Astrocyte (in vitro differentiated cells and primary cell): ENCODE data around the gene IARS1. TPM values are rescaled to one million over a fixed set of nuclear protein-coding genes. Genes with fewer than 3 reads are reported as not detected.

Source experiments
- DNase-seq: peaks from one replicate; pipeline ENCODE4 v3.0.0-alpha.2; 2010; ENCODE audit warnings: low read depth
- FAIRE-seq: peaks from 2 replicates; lab custom pipeline; 2011; peaks lifted over from hg19 to GRCh38; lab: Jason Lieb, UNC
- H2AFZ ChIP-seq: 2 replicates; pipeline ENCODE4 v1.6.0; 2012; ENCODE audit warnings: low read depth, low read length, inconsistent platforms
- H3K27ac ChIP-seq: 2 replicates; pipeline ENCODE4 v1.5.1; 2011; ENCODE audit warnings: low read depth, low read length, inconsistent platforms
- H3K27me3 ChIP-seq: 2 replicates; pipeline ENCODE4 v1.6.0; 2011; ENCODE audit warnings: low read length, inconsistent platforms; ENCODE audit not compliant: insufficient read depth
- H3K36me3 ChIP-seq: 2 replicates; pipeline ENCODE4 v1.5.1; 2011; ENCODE audit warnings: low read length, inconsistent platforms; ENCODE audit not compliant: insufficient read depth
- H3K4me1 ChIP-seq: 2 replicates; pipeline ENCODE4 v1.5.1; 2011; ENCODE audit warnings: low read length, inconsistent platforms; ENCODE audit not compliant: insufficient read depth
- H3K4me2 ChIP-seq: 2 replicates; pipeline ENCODE4 v1.6.0; 2012; ENCODE audit warnings: low read length, inconsistent platforms
- H3K4me3 ChIP-seq: 2 replicates; pipeline ENCODE4 v1.5.1; 2011; ENCODE audit warnings: low read depth, mild to moderate bottlenecking, low read length, inconsistent platforms; ENCODE audit not compliant: insufficient read depth
- H3K79me2 ChIP-seq: 2 replicates; pipeline ENCODE4 v1.6.0; 2012; ENCODE audit warnings: mild to moderate bottlenecking, low read length, inconsistent platforms; ENCODE audit not compliant: insufficient read depth
- H3K9ac ChIP-seq: 2 replicates; pipeline ENCODE4 v1.6.0; 2012; ENCODE audit warnings: mild to moderate bottlenecking, low read length, inconsistent platforms
- H3K9me3 ChIP-seq: 2 replicates; pipeline ENCODE4 v1.5.1; 2012; ENCODE audit warnings: low read depth, mild to moderate bottlenecking, low read length, inconsistent platforms; ENCODE audit not compliant: insufficient read depth
- H4K20me1 ChIP-seq: 2 replicates; pipeline ENCODE4 v1.6.0; 2012; ENCODE audit warnings: low read length, inconsistent platforms; ENCODE audit not compliant: insufficient read depth
- H3K27ac Mint-ChIP-seq: one replicate; pipeline ENCODE4 v1.8.0; 2021; ENCODE audit warnings: mild to moderate bottlenecking, mixed read lengths; ENCODE audit not compliant: unreplicated experiment
- H3K27me3 Mint-ChIP-seq: one replicate; pipeline ENCODE4 v1.8.0; 2021; ENCODE audit warnings: low read depth, mixed read lengths; ENCODE audit not compliant: unreplicated experiment
- H3K36me3 Mint-ChIP-seq: one replicate; pipeline ENCODE4 v1.8.0; 2021; ENCODE audit warnings: low read depth, mixed read lengths; ENCODE audit not compliant: unreplicated experiment
- H3K4me1 Mint-ChIP-seq: one replicate; pipeline ENCODE4 v1.8.0; 2021; ENCODE audit warnings: low read depth, mixed read lengths; ENCODE audit not compliant: unreplicated experiment
- H3K4me3 Mint-ChIP-seq: one replicate; pipeline ENCODE4 v1.8.0; 2021; ENCODE audit warnings: mild to moderate bottlenecking, moderate library complexity, mixed read lengths; ENCODE audit not compliant: unreplicated experiment
- H3K9me3 Mint-ChIP-seq: one replicate; pipeline ENCODE4 v1.8.0; 2021; ENCODE audit warnings: mild to moderate bottlenecking, mixed read lengths; ENCODE audit not compliant: unreplicated experiment
- EZH2 ChIP-seq: IDR thresholded peaks from 2 replicates; pipeline ENCODE4 v1.6.1; 2012; ENCODE audit warnings: mild to moderate bottlenecking, low read length, inconsistent platforms; ENCODE audit not compliant: insufficient read depth
- total RNA-seq: library from RNA; stranded (reverse); gene quantifications from 2 replicates; pipeline ENCODE4 v1.2.1, GENCODE V29; 2021
- TF ChIP-seq, protein P1 (sequence below): IDR thresholded peaks from 2 replicates; pipeline ENCODE4 v1.5.1; 2011; ENCODE audit warnings: low read depth, mild to moderate bottlenecking, inconsistent platforms, low read length, moderate library complexity; ENCODE audit not compliant: insufficient read depth

Gene IARS1
- total RNA-seq, 1 donor from 2014 or later: 226 TPM

DNA sequence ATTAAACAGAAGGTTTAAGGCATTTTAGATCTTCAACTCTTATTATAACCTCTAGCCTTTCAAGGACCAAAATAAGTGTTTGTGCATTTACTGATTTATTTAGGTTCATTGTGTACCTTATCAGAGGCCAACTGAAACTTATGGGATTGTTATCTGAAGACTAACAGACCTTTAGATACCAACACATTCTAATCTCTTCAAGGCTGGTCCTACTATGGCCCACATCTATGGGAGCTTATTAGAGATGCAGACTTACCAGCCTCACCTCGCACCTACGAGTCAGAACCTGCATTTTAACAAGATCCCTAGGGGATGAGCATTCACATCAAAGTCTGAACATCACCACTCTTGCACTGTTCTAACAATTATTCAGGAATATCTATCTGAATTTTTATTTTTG, 1.9 kb downstream of the IARS1 start:
- H2AFZ ChIP-seq: no peak overlapping the region
- FAIRE-seq (no peak), DNase-seq (no peak)
- no peak overlapping the region for H3K27ac ChIP-seq
- H3K79me2 ChIP-seq: peaks cover 69% of the 10 kb centered on the region
- H3K9me3 ChIP-seq: no peaks in the 10 kb centered on the region
- Mint-ChIP-seq H3K36me3 (peaks cover 8% of the 10 kb centered on the region), H3K4me3 (peak overlapping the region; percentile 93), H3K9me3 (no peaks in the 10 kb centered on the region), H3K27ac (no peak overlapping the region), H3K4me1 (peaks cover 27% of the 10 kb centered on the region), H3K27me3 (no peaks in the 10 kb centered on the region)
- TF ChIP-seq EZH2: no peak
- TF ChIP-seq, protein P1, sequence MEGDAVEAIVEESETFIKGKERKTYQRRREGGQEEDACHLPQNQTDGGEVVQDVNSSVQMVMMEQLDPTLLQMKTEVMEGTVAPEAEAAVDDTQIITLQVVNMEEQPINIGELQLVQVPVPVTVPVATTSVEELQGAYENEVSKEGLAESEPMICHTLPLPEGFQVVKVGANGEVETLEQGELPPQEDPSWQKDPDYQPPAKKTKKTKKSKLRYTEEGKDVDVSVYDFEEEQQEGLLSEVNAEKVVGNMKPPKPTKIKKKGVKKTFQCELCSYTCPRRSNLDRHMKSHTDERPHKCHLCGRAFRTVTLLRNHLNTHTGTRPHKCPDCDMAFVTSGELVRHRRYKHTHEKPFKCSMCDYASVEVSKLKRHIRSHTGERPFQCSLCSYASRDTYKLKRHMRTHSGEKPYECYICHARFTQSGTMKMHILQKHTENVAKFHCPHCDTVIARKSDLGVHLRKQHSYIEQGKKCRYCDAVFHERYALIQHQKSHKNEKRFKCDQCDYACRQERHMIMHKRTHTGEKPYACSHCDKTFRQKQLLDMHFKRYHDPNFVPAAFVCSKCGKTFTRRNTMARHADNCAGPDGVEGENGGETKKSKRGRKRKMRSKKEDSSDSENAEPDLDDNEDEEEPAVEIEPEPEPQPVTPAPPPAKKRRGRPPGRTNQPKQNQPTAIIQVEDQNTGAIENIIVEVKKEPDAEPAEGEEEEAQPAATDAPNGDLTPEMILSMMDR: no peak
- peaks cover 19% of the 10 kb centered on the region for H3K4me1 ChIP-seq
- H3K27me3 ChIP-seq: no peaks in the 10 kb centered on the region
- peaks cover 28% of the 10 kb centered on the region for H3K36me3 ChIP-seq
- H3K4me2 ChIP-seq: peak overlapping the region; percentile 79
- peak overlapping the region; percentile 91 for H3K4me3 ChIP-seq
- H3K9ac ChIP-seq: no peak overlapping the region
- H4K20me1 ChIP-seq: peaks cover 31% of the 10 kb centered on the region

DNA sequence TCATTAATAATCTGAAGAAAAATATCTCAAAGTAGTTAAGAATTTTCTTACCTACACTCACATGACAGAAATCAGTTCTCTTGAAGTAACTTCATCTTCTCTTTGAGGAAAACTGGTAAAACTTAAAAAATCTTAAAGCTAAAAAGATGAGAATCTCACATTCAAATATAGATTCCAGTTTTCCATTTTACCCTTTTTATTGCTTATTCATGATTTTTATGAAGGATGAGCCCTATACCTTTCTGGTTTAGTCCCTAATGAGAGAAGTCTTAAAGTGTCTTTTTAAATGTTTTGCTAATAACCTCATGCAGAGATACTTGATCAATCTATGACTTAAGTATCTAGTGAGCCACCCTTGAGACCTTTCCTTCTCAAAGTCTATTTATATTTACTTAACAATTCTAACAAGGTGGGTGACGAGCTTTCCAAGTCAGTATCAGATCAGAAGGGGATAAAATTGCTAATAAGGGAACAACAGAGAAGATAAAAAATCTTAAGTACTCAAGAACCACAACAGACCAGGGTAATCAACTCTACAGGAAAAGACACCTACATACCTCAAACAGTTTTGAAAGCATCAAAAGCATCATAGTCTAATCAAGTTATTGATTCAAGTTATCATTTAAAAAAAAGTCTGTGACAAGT, 2.6 kb downstream of the IARS1 start:
- Mint-ChIP-seq H3K27ac (no peak overlapping the region), H3K27me3 (no peaks in the 10 kb centered on the region), H3K4me1 (peaks cover 27% of the 10 kb centered on the region), H3K36me3 (peaks cover 8% of the 10 kb centered on the region), H3K4me3 (peak overlapping the region; percentile 93), H3K9me3 (no peaks in the 10 kb centered on the region)
- H3K4me2 ChIP-seq: peak overlapping the region; percentile 79
- peaks cover 28% of the 10 kb centered on the region for H3K36me3 ChIP-seq
- no peak for DNase-seq
- H3K27me3 ChIP-seq: no peaks in the 10 kb centered on the region
- no peak overlapping the region for H3K27ac ChIP-seq
- FAIRE-seq: no peak
- no peak for TF ChIP-seq EZH2
- TF ChIP-seq, protein P1: no peak
- H3K9ac ChIP-seq: no peak overlapping the region
- H3K4me1 ChIP-seq: peaks cover 19% of the 10 kb centered on the region
- no peaks in the 10 kb centered on the region for H3K9me3 ChIP-seq
- H4K20me1 ChIP-seq: peaks cover 31% of the 10 kb centered on the region
- no peak overlapping the region for H2AFZ ChIP-seq
- H3K4me3 ChIP-seq: no peak overlapping the region
- peaks cover 76% of the 10 kb centered on the region for H3K79me2 ChIP-seq

DNA sequence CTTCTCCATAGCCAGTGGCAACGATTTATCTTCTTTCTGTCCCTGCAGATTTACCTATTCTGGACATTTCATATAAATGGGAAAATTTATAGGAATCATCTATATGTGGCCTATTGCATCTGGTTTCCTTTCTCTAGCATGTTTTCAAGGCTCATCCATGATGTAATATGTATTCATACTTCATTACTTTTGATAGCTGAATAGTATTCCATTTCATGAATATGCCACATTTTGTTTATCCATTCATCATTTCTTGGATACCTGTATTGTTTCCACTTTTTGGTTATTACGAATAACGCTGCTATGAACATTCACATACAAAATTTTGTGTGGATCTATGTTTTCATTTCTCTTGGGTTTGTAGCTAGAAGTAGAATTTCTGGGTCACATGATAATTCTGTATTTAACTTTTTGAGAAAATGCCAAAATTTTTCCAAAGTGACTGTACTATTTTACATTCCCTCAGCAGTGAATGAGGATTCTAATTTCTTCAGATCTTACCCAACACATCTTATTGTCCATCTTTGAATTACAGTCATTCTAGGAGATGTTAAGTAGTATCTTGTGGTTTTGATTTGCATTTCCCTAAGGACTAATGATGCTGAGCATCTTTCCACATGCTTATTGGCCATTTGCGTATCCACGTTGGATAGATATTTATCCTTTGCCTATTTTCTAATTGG, 3.6 kb downstream of the IARS1 start:
- H4K20me1 ChIP-seq: peaks cover 38% of the 10 kb centered on the region
- Mint-ChIP-seq H3K9me3 (no peaks in the 10 kb centered on the region), H3K4me3 (no peak overlapping the region), H3K4me1 (peaks cover 21% of the 10 kb centered on the region), H3K27ac (no peak overlapping the region), H3K27me3 (no peaks in the 10 kb centered on the region), H3K36me3 (peaks cover 10% of the 10 kb centered on the region)
- H3K9me3 ChIP-seq: no peaks in the 10 kb centered on the region
- H3K27ac ChIP-seq: no peak overlapping the region
- peaks cover 35% of the 10 kb centered on the region for H3K36me3 ChIP-seq
- peaks cover 19% of the 10 kb centered on the region for H3K4me1 ChIP-seq
- H2AFZ ChIP-seq: no peak overlapping the region
- H3K27me3 ChIP-seq: no peaks in the 10 kb centered on the region
- DNase-seq (peak; percentile 46), FAIRE-seq (peak; percentile 13)
- H3K9ac ChIP-seq: no peak overlapping the region
- H3K4me2 ChIP-seq: no peak overlapping the region
- no peak overlapping the region for H3K4me3 ChIP-seq
- no peak for TF ChIP-seq EZH2
- TF ChIP-seq, protein P1: no peak
- H3K79me2 ChIP-seq: peaks cover 86% of the 10 kb centered on the region
